ENCODE data around the gene HHAT.

HHAT gene

DNA sequence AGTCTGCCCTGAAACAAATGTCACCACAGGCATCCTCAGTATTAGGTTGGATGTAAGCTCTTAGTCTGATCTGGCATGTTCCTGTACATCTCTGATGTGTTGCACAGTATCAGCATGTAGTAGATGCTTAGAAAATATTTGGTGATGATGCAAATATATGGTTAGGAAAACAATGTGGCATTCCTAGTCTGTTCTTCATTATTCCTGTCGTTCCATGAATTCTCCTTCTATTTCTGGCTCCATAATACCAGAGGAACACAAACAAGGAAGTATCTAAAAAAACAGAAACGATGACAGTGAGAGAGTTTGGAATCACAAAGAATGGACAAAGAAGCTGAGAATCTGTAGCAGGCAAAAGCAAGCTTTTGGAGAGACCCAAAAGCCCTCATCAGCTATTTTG lies 236.6 kb downstream of the HHAT start:
- no peak for DNase-seq

DNA sequence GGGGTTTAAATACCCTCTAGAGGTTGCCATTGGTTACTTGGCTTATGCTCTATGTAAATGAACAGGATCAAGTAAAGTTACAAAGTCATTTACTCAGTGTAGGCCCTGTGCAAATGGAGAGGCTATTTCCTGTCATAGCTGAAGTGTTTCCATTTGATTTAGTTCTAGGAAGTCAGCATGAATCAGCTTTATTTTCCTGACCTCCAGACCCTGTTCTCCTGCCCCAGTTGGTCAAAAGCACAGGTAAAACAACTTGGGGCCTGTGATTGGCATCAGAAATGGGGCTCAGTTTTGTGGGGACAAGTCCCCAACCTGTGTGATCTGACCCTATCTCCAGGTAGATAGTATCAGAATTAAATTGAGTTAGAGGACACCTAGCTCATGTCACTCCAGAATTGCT lies 239.9 kb downstream of the HHAT start:
- no peak for DNase-seq

- no peak for DNase-seq
These were observed 241.4 kb downstream of the HHAT start for GRCh38 chr1:210570116-210570515.

DNA sequence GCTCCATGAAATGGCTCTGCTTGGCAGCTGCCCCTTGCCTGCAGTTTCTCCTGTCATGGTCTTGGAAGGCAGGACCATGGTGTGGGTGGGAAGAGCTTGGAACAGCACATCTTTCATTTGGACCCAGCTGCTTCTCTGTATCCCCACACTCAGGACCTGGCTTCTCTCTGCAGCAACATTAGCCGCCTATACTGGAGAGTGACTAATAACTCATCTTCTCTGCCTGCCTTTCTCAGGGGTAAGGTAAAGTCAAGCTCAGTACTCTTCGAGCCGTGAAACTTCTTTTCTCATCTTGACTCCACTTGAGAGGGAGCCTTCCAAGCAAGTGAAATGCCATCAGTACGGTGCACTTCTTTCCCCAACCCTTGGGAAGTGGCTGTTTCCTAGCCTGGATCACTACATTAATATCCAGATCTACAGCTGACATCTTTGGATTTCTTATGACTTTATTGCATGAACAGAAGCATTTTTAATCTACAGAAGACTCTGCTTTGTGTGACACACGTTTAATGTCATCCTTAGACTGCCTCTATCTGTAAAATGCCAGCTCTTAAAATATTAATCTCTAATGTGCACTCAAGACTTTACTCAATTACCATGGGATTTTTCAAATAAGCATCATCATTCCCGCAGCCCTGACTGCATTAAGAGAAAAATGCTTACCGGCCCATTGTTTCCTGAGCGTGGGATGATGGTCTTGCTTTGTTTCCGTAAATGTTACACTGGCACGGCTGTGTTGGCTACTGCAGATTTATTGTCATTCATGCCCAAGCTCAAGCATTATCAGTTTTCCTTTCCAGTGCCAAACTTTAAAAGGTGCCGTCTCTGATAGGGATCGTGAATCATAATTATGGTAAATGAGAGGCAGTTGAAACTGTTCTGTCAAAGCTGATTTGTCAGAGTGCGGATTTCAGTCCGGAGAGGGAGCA lies 242.9 kb downstream of the HHAT start:
- DNase-seq = no peak

GRCh38 chr1:210573141-210573540 lies 244.4 kb downstream of the HHAT start:
- no peak for DNase-seq

- DNase-seq = no peak
These were observed 253.7 kb downstream of the HHAT start for GRCh38 chr1:210582205-210582970.

DNA sequence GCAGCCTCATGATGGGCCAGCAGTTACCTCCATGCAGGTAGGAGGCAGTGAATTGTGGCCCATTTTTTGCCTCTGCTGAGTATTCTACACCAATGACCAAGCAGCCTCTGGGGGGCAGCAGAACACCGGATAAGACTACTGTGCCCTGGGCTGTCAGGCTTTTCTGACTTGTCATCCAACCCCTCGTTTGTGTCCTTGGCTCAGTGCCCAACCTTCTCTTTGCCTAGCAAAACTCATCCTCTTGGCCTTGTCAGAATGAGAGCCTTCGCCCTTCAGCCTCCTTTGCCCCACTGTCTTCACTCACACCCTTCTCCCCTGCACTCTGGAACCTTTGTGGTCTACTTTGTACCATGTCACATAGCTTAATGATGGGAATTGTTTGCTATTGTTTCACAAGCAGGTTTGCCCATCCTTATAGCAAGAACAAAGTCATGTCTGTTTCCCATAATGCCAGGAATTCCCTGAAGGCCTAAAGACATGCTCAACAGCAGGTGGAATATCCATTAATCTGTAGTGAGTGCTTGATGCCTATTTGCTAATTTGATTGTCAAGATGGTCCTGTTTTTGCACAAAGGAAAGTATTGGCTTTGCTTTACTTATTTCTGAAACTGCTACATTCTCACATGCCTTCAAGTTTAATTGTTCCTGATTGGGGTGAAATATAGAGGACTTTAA lies 255.9 kb downstream of the HHAT start:
- peak; percentile 77 to 79 for DNase-seq

GRCh38 chr1:210586771-210587170 lies 258.1 kb downstream of the HHAT start:
- DNase-seq = no peak

- no peak for DNase-seq
These were observed 258.9 kb downstream of the HHAT start for GRCh38 chr1:210587566-210587965.

- DNase-seq = no peak
These were observed 259.7 kb downstream of the HHAT start for GRCh38 chr1:210588357-210588756.

GRCh38 chr1:210588946-210589345 lies 260.2 kb downstream of the HHAT start:
- no peak for DNase-seq

DNA sequence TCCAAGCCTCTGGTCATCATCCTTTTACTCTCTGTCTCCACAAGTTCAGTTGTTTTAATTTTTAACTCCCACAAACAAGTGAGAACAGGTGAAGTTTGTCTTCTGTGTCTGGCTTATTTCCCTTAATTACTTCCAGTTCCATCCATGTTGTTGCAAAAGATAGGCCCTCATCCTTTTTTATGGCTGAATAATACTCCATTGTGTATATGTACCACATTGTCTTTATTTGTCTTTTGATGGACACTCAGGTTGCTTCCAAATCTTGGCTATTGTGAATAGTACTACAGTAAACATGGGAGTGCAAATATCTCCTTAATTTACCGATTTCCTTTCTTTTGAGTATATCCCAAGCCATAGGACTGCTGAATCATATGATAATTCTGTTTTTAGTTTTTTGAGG lies 262.5 kb downstream of the HHAT start:
- no peak for DNase-seq

- no peak for DNase-seq
These were observed 265.9 kb downstream of the HHAT start for GRCh38 chr1:210594605-210595004.

GRCh38 chr1:210596641-210597040 lies 267.9 kb downstream of the HHAT start:
- DNase-seq = no peak

DNA sequence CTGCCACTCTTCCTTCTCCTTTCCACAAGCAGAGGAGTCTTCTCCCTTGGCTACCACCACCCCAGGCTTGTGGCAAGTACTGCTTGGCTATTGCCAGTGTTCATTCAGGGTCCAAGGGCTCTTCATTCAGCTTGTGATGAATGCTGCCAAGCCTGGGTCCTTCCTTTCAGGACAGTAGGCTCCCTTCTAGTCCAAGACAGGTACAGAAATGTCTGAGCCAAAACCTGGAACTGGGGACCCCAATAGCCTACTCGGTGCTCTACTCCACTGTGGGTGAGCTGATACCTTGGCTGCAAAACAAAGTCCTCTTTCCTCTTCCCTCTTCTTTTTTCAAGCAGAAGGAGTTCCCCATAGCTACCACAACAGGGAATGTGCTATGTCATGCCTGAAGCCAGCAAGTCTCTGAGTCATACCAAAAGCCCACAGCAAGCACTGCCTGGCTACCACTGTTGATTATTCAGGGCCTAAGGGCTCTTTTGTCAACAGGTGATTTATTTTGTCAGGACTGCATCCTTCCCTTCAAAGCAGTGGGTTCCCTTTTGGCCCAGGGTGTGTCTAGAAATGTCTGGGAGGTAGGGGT lies 268.9 kb downstream of the HHAT start:
- DNase-seq = no peak

DNA sequence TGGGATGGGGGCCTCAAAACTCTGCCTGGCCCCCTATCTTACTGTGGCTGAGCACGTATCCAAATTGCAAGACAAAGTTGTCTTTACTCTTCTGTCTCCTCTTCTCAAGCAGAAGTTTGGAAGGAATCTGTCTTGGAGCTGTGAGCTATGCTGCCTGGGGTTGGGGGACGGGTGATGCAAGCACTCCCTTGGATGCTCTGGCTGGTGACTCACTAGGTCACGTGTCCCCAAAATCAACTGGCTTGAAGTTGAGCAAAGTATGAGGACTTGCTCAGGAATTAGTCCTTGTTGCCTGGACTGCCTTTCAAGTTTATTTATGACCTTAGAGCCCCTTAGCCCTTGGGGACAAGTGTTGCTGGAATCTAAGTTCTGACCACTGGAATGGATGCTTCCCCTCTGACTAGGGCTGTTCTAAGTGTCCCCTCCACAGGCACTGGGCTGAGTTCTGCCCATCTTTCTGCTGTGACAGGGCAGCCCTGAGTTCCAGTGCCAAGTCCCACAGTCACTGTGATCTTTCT lies 269.5 kb downstream of the HHAT start:
- no peak for DNase-seq

DNA sequence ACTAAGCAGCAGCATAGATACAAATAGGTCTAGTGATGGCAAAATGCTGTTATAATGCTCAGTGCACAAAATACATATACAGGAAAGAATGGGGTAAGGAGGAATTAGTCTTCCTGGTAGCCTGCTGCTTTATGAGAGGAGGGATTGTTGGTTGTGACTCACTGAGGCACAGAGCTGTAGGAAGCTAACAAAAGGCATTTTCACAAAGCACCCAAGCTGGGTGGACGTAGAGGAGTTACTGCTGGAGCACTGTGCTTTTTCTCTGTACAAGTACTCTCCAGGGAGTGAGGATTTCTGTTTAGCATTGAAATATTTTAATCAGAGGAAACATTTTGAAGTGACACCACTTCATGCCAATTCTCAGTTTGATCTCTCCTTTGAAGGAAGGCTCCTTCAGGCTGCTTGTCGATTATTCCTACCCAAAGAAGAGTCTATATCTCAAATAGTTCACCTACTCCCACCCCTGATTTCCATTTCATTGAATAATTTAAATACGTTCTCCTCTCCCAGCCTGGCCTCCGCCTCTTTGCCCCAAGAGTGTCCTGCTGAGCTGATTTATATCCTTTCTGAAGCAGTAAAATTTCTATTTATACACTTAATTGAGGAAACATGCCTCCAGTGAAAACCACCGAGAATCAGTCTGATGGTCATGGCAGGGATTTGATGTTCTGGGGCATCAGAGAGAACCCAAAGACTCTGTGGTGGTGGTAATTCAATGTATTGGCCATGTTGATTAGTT lies 271.9 kb downstream of the HHAT start:
- DNase-seq = no peak

DNA sequence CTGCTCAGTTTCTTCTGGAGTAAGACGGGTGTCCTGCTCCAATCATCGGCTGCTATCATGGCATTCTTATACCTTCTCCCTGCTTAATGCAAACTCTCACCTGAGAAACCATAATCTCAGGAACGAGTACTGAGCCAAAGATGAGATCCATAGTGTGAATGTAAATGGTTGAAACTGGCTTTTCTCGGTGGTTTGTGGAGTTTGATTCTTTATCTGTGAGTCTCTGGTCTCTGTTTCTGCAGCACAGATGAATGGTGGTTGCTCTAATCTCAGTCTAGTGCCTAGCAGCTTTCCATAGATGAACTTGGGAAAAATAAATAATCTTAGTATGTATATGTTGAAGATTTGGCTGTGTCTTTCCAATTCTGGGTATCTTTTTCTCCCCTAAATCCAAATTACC lies 274.4 kb downstream of the HHAT start:
- DNase-seq = no peak

GRCh38 chr1:210605099-210605498 lies 276.4 kb downstream of the HHAT start:
- no peak for DNase-seq

DNA sequence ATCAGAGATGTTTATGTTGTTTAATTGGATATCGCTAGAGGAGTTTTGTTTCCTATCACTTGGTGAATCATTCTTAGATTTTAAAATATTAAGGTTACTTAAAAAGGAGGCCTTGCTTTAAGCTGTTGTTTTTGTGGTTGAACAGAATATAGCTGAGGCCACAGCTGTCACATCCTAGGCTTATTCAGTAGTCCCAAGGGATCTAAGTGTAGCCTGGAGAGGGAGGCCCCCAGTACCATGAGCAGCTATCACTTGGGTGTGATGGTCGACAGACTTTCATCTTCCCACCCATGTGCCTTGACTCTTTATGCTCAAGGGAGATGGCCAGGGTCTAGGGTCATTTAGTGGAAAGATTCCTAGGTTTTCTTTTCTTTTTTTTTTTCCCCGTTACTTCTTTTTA lies 278.7 kb downstream of the HHAT start:
- no peak for DNase-seq

DNA sequence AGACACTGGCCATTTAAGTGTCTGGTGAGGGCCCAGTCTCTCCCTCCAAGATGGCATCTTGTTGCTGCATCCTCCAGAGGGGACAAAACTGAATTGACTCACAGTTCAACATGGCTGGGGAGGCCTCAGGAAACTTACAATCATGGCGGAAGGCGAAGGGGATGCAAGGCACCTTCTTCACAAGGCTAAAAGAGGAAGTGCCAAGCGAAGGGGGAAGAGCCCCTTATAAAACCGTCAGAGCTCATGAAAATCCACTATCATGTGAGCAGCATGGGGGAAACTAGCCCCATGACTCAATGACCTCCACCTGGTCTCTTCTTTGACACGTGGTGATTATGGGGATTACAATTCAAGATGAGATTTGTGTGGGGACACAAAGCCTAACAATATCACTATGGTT lies 280.1 kb downstream of the HHAT start:
- DNase-seq = no peak

DNA sequence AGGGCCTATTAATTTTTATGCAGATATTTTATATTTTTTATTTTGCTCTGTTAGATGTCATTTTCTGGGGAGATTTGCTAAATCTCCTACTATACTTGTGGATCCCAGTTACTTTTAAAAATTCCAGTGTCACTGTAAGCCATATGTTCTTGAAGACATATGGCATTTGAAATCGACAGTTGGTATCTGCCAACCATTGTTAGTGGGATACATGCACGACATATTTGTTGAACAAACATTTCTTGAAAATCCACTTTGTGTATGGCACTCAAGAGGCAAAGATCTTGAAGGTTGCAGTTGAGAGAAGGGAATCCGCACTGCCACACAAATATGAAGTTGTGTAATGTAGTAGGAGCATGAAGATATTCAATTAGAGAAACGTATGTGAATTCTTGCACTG lies 287.7 kb downstream of the HHAT start:
- DNase-seq = no peak
